ENCODE results near the gene PLPP3. TPM values are rescaled to one million over a fixed set of nuclear protein-coding genes. Genes with fewer than 3 reads are reported as not detected.

PLPP3 gene
- total RNA-seq, 1 experiment from 2014 or later: 26.7 TPM

DNA sequence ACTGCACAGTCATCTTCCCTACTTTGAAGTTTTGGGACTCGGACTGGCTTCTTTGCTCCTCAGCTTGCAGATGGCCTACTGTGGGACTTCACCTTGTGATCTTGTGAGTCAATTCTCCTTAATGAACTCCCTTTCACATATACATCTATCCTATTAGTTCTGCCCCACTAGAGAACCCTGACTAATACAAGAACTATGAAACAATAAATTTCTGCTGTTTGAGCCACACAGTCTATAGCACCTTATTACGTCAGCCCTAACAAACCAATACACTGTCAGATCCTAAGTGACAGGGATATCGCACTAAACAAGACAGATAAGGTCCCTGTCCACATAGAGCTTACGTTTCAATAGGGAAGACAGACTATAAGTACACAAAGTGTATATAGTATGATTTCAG, 120.1 kb downstream of the PLPP3 start:
- Histone ChIP-seq H4K5ac (ENCODE audit: insufficient read length, low read depth, low read length) (no peak overlapping the region), H2AK5ac (ENCODE audit: insufficient read length, low read length) (no peak overlapping the region), H3K14ac (ENCODE audit: insufficient read depth, low read length) (no peak overlapping the region), H3K9ac (ENCODE audit: extremely low read depth, insufficient read length, low read length) (no peak overlapping the region), H3K23ac (ENCODE audit: insufficient read length, low read depth, low read length) (no peak overlapping the region), H3K79me2 (ENCODE audit: insufficient read depth, low read length) (no peaks in the 10 kb centered on the region), H3K4me2 (ENCODE audit: insufficient read depth, insufficient read length, low read length) (no peak overlapping the region), H3K18ac (ENCODE audit: insufficient read length, low read depth, low read length) (no peak overlapping the region), H3T11ph (ENCODE audit: low read length) (no peak overlapping the region), H3K9me3 (ENCODE audit: control insufficient read depth, low read depth, low read length) (no peaks in the 10 kb centered on the region), H3K56ac (ENCODE audit: insufficient read length, low read depth, low read length) (no peak overlapping the region), H3K4me1 (ENCODE audit: insufficient read depth, low read length) (no peaks in the 10 kb centered on the region; the same call in 1 of the 2 replicates), H2BK12ac (ENCODE audit: insufficient read length, low read depth, low read length) (no peak overlapping the region), H2BK15ac (ENCODE audit: low read depth, low read length) (no peak overlapping the region), H2AFZ (ENCODE audit: low read length) (no peak overlapping the region), H3K79me1 (ENCODE audit: insufficient read depth, low read depth, low read length, poor library complexity, severe bottlenecking) (no peaks in the 10 kb centered on the region), H4K91ac (ENCODE audit: insufficient read length, low read depth, low read length) (no peak overlapping the region), H3K4ac (ENCODE audit: low read depth, low read length) (no peak overlapping the region), H2BK20ac (ENCODE audit: low read depth, low read length, poor library complexity, severe bottlenecking) (no peak overlapping the region), H2BK120ac (ENCODE audit: low read depth, low read length, poor library complexity, severe bottlenecking) (no peak overlapping the region), H4K20me1 (ENCODE audit: control insufficient read depth, insufficient read depth, insufficient read length) (no peaks in the 10 kb centered on the region), H4K8ac (replicated peaks; ENCODE audit: insufficient read length, low read depth, low read length) (no peak overlapping the region), H3K27me3 (ENCODE audit: insufficient read depth, low read length) (no peaks in the 10 kb centered on the region), H3K27ac (ENCODE audit: insufficient read length, low read depth, low read length) (no peak overlapping the region), H2BK5ac (ENCODE audit: insufficient read length, low read length) (no peak overlapping the region), H3K23me2 (ENCODE audit: insufficient read length, low read depth, low read length, poor library complexity, severe bottlenecking) (no peaks in the 10 kb centered on the region)
- Mint-ChIP-seq H3K9me3 (no peaks in the 10 kb centered on the region), H3K27ac (no peak overlapping the region), H3K27me3 (ENCODE audit: low read depth) (no peaks in the 10 kb centered on the region; the same call in 1 of the 2 replicates), H3K36me3 (ENCODE audit: insufficient read depth in 1 of 3, low read depth in 3 of 3) (peaks cover 0 to 6% (median 0%) of the 10 kb centered on the region in 3 experiments; a peak in 2 of 7 replicates), H3K4me1 (peaks cover 21 to 27% of the 10 kb centered on the region in 2 experiments), H3K4me3 (no peak overlapping the region)
- DNase-seq: no peak
- no CpG with 5 or more reads among the region's 4 CpGs for WGBS (ENCODE audit: extremely low coverage, insufficient read length, low lambda C conversion rate)
- TF ChIP-seq, protein P1, sequence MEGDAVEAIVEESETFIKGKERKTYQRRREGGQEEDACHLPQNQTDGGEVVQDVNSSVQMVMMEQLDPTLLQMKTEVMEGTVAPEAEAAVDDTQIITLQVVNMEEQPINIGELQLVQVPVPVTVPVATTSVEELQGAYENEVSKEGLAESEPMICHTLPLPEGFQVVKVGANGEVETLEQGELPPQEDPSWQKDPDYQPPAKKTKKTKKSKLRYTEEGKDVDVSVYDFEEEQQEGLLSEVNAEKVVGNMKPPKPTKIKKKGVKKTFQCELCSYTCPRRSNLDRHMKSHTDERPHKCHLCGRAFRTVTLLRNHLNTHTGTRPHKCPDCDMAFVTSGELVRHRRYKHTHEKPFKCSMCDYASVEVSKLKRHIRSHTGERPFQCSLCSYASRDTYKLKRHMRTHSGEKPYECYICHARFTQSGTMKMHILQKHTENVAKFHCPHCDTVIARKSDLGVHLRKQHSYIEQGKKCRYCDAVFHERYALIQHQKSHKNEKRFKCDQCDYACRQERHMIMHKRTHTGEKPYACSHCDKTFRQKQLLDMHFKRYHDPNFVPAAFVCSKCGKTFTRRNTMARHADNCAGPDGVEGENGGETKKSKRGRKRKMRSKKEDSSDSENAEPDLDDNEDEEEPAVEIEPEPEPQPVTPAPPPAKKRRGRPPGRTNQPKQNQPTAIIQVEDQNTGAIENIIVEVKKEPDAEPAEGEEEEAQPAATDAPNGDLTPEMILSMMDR (conservative IDR thresholded peaks at IDR 0.05): no peak

Data from H9 (cell line).